22Rv1 (cell line): ENCODE results near the gene ROR1.

Experiments
- ZFX ChIP-seq: fragments of 450-650 bp; IDR thresholded peaks from 2 replicates; pipeline ENCODE4 v1.6.1; 2017; ENCODE audit warnings: antibody characterized with exemption, borderline replicate concordance
- TF ChIP-seq, protein P1 (sequence below): fragments of 450-650 bp; IDR thresholded peaks from 2 replicates; pipeline ENCODE4 v1.5.1; 2017; ENCODE audit warnings: mild to moderate bottlenecking

DNA sequence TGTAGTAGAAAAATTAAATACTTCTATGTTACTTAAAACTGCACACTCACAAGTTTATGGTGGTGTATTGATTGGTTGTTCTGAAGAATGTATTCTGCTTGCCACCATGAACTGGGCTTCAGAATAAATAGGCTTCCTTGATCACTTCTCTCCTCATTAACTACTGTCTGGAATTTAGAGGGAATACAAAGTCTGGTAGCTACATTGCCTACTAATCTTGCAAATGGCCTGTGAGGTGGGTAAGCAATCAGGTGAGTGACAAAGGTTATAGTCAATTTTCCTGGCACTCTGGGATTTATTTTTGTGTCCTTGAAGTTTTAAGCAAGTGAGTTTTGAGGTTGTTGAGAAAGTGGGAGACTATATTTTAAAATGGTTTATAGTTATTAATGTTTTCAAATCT is 101.8 kb downstream of the ROR1 start:
- TF ChIP-seq, protein P1, sequence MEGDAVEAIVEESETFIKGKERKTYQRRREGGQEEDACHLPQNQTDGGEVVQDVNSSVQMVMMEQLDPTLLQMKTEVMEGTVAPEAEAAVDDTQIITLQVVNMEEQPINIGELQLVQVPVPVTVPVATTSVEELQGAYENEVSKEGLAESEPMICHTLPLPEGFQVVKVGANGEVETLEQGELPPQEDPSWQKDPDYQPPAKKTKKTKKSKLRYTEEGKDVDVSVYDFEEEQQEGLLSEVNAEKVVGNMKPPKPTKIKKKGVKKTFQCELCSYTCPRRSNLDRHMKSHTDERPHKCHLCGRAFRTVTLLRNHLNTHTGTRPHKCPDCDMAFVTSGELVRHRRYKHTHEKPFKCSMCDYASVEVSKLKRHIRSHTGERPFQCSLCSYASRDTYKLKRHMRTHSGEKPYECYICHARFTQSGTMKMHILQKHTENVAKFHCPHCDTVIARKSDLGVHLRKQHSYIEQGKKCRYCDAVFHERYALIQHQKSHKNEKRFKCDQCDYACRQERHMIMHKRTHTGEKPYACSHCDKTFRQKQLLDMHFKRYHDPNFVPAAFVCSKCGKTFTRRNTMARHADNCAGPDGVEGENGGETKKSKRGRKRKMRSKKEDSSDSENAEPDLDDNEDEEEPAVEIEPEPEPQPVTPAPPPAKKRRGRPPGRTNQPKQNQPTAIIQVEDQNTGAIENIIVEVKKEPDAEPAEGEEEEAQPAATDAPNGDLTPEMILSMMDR = no peak
- no peak for TF ChIP-seq ZFX
